Non-pigmented ciliary epithelial cell (primary cell): ENCODE results near the gene TCTA.

Experiments
- DNase-seq: peaks from one replicate; pipeline ENCODE4 v3.0.0-alpha.2; 2010; ENCODE audit warnings: low read depth

Gene TCTA

DNA sequence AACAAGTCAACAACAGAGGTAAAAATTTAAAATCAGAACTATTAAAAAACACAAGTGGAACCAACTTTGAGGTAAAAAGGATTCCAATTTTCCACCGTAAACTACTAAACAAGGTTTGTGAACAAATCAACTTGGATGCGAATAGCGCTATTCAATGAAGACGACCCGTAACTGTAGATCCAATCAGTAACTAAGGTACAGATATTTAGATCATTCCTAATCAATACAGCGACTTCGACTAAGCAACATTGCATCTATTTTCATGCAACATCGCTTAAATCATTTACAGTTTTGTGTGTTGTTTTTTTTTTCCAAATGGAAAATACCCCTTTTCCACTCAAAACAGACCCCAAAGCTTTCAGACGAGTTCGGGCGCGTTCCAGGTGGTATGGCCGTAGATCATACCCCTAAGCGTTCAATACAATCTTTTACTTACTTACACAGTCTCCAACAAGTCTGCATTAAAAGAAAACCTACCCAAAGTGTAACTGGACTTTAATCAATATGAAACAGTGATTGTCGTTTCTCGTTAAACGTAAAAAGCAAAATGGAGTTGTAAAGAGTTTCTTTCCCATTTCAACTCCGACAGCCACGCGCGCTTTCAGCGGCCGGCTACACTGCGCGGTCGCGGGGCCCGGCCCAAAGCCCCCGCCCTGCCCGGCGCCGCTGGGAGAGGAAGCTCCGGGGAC lies 1.2 kb upstream of the TCTA start:
- no peak for DNase-seq

DNA sequence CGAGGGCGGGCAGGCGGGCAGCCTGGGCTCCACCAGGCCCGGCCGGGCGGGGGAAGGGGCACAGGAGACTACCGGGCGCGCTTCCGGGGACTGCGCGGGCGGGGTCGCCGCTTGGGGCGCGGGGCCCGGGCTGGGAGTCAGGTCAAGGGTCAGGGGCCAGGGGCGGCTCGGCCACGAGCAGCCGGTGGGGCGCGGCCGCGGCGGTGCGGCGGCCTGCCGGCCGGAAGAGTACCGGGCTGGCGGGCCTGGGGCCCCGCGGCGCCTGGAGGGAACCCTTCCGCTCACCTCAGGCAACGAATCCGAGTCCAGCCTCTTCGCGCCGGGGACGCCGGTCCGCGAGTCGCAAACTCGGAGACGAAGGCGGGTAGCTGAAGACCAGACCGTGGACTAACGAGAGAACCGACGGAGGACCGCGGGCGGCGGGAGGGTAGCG lies 672 bp upstream of the TCTA start:
- no peak for DNase-seq

DNA sequence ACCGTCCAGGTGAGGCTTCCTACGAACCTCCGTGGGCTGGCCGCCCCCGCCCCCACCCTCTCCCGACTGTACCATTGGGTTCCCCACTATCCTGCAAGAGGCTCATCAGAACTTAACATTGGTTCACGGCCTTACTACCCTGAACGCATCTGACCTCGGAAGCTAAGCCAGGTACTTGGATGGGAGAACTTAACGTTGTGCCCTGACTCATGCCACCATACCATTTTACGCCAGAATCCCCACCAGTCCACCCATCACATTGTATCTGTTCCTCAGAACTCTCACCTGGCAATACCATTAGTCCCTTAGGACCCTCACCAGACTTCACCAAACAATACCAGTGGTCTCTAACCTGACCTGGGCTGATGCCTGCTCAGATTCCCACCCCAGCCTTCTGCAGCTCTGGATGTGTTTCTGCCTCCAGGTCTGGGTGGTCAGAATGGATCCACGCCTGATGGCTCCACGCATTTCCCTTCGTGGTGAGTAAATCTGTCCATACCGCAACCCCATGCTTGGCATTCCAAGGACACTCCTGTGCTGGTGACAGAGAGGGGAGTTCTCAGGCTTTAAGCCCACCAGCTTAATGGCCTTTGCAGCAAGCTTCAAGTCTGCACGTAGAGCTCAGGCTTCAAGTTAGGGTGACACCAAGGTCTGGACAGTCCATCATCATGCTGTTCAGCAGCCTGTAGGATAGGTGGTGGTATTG lies 562 bp downstream of the TCTA start:
- no peak for DNase-seq

DNA sequence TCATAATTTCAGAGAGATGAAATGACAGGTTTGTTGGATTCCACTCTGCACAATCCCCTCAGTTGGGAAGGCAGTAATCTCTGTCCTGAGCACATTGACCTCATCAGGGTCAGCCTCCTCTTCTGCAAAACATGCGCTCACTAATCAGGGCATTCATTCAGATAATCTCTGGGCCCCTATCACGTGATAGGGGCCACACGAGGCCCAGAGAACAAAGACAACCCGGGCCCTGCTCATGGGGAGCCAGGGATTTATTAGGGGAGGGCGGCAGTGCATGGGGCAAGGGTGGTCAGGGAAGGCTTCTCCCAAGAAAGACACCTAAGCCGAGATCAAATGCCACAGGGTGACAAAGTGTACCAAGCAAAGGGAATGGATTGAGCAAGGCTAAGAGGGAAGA lies 1.1 kb downstream of the TCTA start:
- no peak for DNase-seq

DNA sequence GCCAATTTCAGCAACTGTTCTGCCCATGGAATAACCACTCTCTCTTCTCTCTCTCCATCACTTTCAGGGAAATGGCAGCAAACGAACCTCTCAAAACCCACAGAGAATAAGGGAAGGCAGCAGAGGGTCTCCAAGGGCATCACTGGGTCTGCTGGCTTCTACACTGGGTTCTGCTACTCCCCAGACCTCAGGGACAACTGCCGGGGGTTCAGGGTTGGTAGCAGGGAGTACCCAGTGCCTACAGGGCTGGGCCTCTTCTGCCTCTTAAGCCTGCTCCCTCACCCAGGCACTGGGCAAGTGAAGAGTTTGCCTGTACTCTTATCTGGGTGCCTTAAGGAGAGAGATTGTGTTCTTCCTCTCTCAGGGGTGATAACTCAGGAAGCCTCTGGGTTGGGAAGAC lies 2.5 kb downstream of the TCTA start:
- DNase-seq = no peak

DNA sequence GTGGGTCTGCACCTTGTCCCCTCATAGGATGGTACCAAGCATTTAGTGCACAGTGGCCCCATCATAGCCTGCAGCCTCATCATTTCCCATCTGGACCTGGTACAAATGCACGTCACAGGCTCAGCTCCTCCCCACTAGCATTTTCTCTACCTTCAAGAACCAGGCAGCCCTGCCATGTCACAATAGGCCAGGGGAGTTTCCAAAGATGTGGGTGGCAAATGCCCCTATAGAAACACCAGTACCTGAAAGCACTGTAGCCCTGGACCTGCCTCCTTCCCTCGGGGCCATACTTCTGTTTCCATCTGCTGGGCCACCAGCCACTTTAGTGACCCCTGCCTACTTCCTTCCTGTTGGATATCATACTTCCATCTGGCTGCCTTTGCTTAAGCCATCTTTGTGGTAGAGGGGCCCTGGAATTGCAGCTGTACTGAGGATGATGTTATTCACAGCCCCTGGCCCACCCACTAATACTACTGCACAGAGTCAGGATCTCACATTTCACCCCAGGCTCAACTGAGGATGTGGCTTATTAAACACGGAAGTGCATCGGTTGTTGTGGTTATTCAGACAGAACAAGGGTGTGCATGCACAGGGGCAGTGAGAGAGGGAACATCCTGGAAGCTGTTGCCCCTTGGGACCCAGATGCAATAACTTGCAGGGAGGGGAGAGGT lies 3.8 kb downstream of the TCTA start:
- no peak for DNase-seq

DNA sequence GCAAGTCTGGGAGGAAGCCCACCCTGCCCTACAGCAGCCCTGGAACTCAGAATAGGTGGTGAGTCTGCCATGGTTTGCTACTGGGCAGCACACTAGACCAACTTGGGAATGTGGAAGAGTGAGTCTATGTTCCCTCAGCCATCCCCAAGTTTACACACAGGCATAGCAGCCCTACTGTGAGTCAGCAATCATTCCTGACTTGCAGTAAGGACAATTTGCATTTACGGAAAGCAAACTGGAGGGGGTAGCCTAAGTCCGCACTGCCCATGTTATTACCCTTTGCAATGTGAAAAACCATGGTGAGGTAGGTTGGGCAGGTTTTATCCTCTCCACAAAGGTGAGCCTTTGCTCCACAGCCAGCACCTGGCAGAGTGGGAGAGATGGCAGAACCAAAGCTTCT lies 4.6 kb downstream of the TCTA start:
- no peak for DNase-seq

DNA sequence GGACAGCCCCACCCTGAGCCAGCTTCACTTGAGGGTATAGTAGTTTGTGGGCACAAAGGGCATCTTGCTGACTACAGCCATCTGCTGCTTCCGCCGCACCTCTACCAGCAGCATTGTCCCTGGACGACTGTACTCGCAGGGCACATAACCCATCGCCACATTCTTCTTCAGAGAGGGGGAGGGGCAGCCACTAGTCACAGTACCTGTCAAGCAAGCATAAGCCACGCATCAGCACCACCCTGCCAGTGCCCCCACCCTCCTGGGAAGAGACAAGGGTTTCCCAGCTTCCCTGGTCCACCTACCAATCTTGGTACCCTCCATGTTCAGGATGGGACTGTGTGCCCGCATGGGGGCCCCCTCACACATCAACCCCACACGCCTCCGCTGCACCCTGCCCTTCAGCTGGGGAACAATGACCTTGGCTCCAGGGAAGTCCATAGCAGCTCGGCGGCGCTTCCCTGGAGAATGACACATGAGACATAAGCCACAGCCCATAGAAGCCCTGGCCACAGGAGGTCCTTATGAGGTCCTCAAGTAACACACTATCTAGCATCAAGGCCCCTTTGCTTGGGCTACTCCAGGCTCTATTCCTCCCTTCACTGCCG lies 5.4 kb downstream of the TCTA start:
- DNase-seq = no peak

DNA sequence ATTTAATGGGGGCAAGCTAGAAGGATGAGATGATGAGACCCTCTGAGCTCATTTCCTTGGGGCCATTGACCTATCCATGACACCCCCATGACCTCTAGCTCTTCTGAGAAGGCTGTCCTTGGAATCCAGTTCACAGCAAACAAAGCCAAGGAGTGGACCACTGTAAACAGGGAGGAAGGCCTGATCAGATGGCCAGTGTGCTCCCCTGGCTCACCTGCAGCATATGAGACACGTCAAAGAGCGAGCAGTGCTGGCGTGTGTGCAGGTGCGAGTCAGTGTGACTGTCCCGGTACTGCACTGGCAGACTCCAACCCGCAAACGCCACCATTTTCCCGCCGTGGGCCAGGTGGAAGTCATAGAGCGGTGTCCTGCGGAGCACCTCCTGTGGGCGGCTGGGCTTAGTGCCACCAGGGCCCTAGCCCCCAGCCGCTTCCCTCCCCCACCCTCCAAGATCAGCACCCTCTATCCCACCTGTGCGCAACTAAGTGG lies 9.7 kb downstream of the TCTA start:
- DNase-seq = no peak

DNA sequence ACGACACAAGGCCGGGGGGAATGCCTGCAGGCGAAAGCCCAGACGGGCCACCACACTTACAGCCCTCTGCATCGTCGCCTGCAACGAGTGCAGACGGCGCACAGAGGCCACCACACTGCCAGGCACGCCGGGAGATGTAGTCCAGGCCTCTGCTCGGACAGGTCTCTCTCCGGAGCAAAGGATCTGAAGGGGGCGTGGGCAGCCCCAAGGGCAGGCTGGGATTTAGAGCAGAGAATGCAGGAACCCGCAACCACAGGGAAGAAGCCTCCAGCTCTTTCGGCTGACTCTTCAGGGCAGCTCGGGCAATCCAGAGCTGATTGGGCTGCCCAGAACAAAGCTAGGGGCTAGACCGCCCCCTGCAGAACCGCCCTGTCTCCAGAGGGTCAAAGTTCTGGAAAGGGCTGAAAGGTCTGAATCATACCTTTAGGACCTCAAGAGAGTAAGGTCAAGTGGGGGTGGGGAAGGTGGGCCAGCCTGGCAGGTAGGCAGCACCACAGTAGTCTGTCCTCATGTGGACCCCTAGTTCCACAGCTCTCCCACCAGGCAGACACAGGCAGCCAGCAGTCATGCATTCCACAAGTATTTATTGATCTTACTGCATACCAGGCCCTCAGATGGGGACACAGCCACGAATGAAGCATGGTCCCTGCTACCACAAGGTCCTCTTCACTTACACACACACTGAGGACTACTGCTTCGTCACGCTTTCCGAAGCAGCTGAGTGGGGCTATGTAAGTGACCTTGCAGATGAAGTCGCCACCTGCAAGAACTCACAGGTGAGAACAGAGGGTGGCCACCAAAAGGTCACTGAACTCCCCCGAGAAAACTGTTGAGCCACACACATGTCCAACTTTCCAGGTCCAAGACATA lies 10.4 kb downstream of the TCTA start, which contains the start of gene AMT:
Gene AMT, minus strand, starts transcription at position 95 of the 870 bp plus-strand sequence. Its CDS starts 23 bp downstream, at position 72.
- DNase-seq = no peak

DNA sequence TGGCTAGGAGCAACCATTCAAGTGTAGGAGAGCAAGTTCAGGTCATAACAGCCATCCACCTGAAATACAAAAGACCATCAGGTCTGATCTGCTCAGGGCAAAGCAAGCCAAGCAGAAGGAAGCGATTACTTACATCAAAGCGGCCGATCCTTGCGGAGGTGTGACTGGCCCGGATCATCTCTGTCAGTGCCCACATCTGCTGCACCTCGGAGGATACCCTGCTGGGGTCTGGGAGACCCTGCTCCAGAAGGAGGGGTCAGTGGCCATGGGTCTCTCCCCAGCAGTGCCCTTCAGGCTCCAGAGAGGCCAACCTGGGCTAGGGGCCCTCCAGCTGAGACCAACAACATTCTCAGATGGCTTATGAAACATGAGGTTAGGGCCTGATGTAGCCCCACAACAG lies 12.6 kb downstream of the TCTA start:
- no peak for DNase-seq

DNA sequence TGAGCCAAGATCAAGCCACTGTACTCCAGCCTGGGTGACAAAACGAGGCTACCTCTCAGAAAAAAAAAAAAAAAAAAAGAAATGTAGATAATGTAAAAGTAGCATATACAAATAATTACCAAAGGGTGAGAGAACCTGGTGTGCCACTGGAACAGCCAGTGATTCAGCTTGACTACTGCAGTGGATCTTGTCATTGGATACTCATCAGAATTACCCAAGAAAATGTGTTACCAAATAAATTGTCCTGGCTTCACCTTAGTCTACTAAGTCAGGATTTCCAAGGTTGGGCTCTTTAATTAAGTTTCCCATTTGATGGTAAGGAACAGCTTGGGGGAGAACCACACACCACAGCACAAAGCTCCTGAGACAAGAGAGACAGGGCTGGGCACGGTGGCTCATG lies 15.4 kb downstream of the TCTA start:
- no peak for DNase-seq

DNA sequence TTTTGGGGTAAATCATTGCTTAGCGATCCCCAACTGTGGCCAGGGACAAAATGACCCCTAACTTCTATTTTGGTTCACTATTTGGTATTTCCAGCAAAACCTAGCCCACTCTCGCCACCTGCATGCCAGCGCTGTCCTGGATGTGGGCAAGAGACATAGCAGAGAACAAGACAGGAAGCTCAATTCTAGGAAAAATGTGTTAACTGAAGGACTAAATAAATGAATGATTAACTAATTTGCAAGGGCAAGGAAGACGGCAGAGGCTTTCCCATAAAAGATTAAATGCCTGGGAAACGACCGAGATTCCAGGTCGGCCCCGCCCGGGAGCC lies 16.5 kb downstream of the TCTA start:
- DNase-seq = no peak

DNA sequence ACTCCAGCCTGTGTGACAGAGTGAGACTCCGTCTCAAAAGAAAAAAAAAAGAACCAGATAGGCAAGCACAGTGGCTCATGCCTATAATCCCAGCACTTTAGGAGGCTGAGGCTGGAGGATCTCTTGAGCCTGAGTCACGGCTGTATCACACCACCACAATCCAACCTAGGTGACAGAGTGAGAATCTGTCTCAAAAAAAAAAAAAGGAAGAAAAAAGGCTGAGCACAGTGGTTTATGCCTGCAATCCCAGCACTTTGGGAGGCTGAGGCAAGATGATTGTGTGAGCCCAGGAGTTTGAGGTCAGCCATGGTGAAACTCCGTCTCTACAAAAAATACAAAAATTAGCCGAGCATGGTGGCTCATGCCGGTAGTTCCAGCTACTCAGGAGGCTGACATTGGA lies 22.5 kb downstream of the TCTA start:
- no peak for DNase-seq

DNA sequence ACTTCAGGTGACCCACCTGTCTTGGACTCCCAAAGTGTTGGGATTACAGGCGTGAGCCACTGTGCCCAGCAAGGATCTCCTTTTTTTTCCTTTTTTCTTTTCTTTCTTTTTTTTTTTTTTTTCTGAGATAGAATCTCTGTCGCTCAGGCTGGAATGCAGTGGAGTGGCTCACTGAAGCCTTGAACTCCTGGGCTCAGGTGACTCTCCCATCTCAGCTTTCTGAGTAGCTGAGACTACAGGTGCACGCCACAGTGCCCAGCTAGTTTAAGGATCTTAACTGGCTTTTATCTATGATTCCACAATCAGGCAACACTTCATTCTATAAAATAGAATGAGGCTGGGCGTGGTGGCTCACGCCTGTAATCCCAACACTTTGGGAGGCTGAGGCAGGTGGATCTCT lies 33.2 kb downstream of the TCTA start:
- no peak for DNase-seq

DNA sequence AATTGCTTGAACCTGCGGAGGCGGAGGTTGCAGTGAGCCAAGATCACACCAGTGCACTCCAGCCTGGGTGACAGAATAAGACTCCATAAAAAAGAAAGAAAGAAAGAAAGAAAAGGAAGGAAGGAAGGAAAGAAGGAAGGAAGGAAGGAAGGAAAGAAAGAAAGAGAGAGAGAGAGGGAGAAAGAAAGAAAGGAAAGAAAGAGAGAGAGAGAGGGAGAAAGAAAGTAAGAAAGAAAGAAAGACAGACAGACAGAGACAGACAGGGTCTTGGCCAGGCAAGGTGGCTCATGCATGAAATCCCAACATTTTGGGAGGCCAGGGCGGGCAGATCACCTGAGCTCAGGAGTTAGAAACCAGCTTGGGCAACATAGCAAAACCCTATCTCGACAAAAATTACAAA lies 41.4 kb downstream of the TCTA start:
- no peak for DNase-seq

DNA sequence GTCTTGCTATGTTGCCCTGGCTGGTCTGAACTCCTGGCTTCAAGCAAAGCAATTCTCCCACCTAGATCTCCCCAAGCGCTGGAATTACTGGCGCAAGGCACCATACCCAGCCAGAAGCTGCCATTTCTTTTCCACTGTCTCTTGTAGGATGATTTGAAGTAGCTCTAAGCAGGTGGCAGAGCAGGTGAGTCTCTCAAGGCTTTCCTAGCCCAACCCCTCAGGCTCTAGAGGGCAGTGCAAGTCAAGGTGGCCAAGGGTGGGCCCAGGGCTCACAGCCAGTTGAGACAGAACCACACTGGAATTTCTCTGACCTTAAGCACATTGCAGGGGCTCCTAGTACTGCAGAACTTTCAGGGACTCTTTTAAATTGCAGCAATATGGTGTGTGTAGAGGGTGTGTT lies 42.2 kb downstream of the TCTA start:
- DNase-seq = no peak

DNA sequence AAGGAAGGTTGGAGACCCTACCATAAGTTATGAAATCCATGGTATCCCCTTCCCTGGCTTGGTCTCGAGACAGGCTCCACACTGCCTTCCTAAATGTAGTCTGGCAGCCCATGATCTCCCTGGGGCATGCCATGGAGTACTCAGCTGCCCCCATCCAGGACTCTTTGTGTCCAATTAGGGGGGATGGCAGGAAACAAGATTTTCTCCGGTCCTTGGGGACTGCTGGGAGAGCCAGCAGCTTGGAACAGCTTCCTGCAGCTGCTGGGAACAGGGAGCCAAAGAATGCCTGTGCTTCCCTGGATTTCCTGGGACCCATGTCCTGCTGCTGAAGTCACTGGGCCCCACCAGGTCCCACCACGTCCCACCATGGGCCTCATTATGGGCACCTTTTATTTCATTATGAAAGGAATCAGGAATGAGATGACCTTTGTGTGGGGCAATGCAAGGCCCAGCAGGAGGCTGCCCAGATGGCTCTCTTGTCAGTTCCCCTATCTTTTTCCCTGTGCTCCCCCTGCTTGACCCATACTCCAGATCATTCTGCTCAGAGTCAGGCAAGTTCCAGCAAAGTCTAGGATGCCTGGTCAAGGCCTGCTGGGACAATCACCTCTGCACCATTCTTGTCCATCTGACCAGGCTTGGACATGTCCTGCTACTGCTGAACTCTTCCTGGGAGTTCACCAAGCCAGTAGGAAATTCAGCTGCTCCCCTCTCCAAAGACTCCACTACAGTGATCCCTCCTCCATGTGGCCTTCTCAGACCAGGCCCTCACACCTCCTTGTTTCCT lies 42.9 kb downstream of the TCTA start:
- DNase-seq = no peak

DNA sequence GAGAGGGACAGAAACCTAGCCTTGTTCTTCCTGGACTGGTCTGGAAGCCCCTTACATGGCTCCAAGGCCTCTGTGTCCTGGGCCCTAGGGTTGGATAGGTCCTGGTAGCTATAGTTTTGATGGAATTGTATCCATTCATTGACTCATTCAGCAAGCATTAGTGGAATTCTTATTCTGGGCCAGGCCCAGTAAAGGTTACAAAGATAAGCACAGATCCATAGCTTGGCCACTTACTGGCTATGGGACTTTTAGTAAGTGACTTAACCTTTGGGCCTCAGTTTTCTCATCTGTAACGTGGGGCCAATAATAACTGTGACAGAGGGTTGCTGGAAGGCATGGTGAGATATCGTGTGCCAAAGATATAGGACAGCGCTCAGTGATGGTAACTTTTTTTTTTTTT lies 44.2 kb downstream of the TCTA start:
- DNase-seq = no peak

DNA sequence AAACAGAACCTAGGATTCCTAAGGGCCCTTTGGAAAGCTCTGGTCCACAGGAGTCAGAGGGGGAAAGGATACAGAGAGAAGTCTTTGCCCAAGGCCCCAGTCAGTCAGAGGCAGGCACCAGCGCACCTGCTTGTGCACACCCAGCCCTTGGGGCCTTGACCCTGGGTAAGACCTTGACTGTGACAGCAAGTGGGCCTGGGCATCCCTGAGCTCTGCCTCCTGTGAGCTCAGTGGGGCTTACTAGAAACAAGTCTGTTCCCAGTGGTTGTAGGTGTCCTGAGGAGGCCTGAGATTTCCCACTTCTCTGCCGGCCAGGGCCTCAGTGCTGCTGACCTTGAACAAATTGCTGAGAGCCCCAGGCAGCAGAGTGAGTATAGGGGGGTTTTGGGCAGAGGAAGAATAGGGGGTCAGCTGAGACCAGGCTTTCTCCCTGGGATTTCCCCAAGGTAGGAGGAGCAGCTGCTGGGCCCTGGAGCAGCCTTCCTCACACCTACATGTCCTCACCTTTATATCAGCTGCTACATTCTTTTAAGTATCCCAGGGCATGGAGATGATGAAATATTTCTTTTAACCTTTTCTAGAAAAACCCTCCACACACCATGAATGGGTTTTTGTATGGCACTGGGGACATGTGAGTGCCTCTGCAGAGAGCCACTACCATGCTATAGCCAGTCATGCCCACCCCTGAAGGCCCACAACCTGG lies 48.1 kb downstream of the TCTA start:
- no peak for DNase-seq
